GM23338 (cell line): Measurements from ENCODE around the gene ZNF580. TPM values are rescaled to one million over a fixed set of nuclear protein-coding genes. Genes with fewer than 3 reads are reported as not detected.

Source experiments
- ATAC-seq: fragments of 200-7000 bp; cut with Tn5 transposase; 3 replicates; pipeline ENCODE4 v1.9.1; 2020
- DNase-seq: peaks from one replicate; pipeline ENCODE4 v3.0.0-alpha.2; 2015; ENCODE audit warnings: low spot score
- H2AFZ ChIP-seq: fragments of 200-600 bp; sonication (generic); 2 replicates; pipeline ENCODE4 v1.8.0; 2016; ENCODE audit warnings: antibody characterized with exemption, mild to moderate bottlenecking, moderate library complexity
- H3F3A ChIP-seq: fragments of 200-600 bp; sonication (generic); replicated peaks from 2 replicates; pipeline ENCODE4 v1.8.0; 2017; ENCODE audit warnings: antibody characterized with exemption, mixed run types, low read depth
- H3K27ac ChIP-seq: fragments of 200-600 bp; sonication (generic); 2 replicates; pipeline ENCODE4 v1.6.1; 2016; ENCODE audit warnings: low read depth
- H3K27me3 ChIP-seq: fragments of 200-600 bp; sonication (generic); 2 replicates; pipeline ENCODE4 v1.8.0; 2016; ENCODE audit warnings: mild to moderate bottlenecking, mixed run types, moderate library complexity; ENCODE audit not compliant: insufficient read depth
- H3K36me3 ChIP-seq: fragments of 200-600 bp; sonication (generic); 2 replicates; pipeline ENCODE4 v1.8.0; 2016; ENCODE audit warnings: mild to moderate bottlenecking; ENCODE audit not compliant: insufficient read depth
- H3K4me1 ChIP-seq: fragments of 200-600 bp; sonication (generic); 2 replicates; pipeline ENCODE4 v1.8.0; 2016; ENCODE audit warnings: mild to moderate bottlenecking, moderate library complexity; ENCODE audit not compliant: insufficient read depth
- H3K4me2 ChIP-seq: fragments of 200-600 bp; sonication (generic); 2 replicates; pipeline ENCODE4 v1.7.1; 2017; ENCODE audit warnings: mixed run types
- H3K4me3 ChIP-seq: fragments of 200-600 bp; sonication (generic); 2 replicates; pipeline ENCODE4 v1.6.1; 2016; ENCODE audit warnings: mixed run types
- H3K79me2 ChIP-seq: fragments of 200-600 bp; sonication (generic); replicated peaks from 2 replicates; pipeline ENCODE4 v1.8.0; 2017; ENCODE audit warnings: mild to moderate bottlenecking; ENCODE audit not compliant: insufficient read depth
- H3K9me2 ChIP-seq: fragments of 200-600 bp; sonication (generic); 2 replicates; pipeline ENCODE4 v1.8.0; 2017; ENCODE audit not compliant: insufficient read depth
- H4K20me1 ChIP-seq: fragments of 200-600 bp; sonication (generic); replicated peaks from 2 replicates; pipeline ENCODE4 v1.8.0; 2017; ENCODE audit warnings: mild to moderate bottlenecking; ENCODE audit not compliant: insufficient read depth
- H3K27ac Mint-ChIP-seq: 2 replicates; pipeline ENCODE4 v1.8.0; 2020; ENCODE audit warnings: inconsistent platforms, mild to moderate bottlenecking, moderate library complexity, mixed read lengths
- H3K27me3 Mint-ChIP-seq: 3 replicates; pipeline ENCODE4 v1.8.0; 2022; ENCODE audit warnings: low read depth, mild to moderate bottlenecking, moderate library complexity, mixed read lengths, inconsistent platforms; ENCODE audit not compliant: insufficient read depth, poor library complexity
- H3K36me3 Mint-ChIP-seq: 3 replicates; pipeline ENCODE4 v1.8.0; 2021; ENCODE audit warnings: low read depth, mild to moderate bottlenecking, inconsistent platforms, moderate library complexity, mixed read lengths
- H3K4me1 Mint-ChIP-seq: 3 replicates; pipeline ENCODE4 v1.8.0; 2020; ENCODE audit warnings: mild to moderate bottlenecking, inconsistent platforms, mixed read lengths
- H3K4me3 Mint-ChIP-seq: 3 replicates; pipeline ENCODE4 v1.8.0; 2021; ENCODE audit warnings: moderate library complexity, mild to moderate bottlenecking, inconsistent platforms, mixed read lengths
- H3K9me3 Mint-ChIP-seq: 3 replicates; pipeline ENCODE4 v1.8.0; 2020; ENCODE audit warnings: moderate library complexity, mild to moderate bottlenecking, inconsistent platforms, mixed read lengths
- CREB1 ChIP-seq: fragments of 250-450 bp; sonication (Bioruptor Pico); IDR thresholded peaks from 2 replicates; pipeline ENCODE4 v1.5.0; 2020; ENCODE audit warnings: low read depth, mild to moderate bottlenecking, moderate library complexity
- CTCF ChIP-seq, 2 experiments: fragments of 200-600 bp in 1 of 2; sonication (generic) in 1 of 2; conservative IDR thresholded peaks; 2 replicates each; pipeline versions ENCODE4 v1.5.1 to v1.6.1; 2016 to 2017; ENCODE audit warnings: antibody characterized with exemption in 2 of 2, low read depth in 2 of 2, mild to moderate bottlenecking in 2 of 2, moderate library complexity in 1 of 2
- EZH2 ChIP-seq: fragments of 200-600 bp; sonication (generic); IDR thresholded peaks from one replicate; pipeline ENCODE4 v1.8.0; 2017; ENCODE audit warnings: antibody characterized with exemption, mild to moderate bottlenecking, low read depth; ENCODE audit not compliant: unreplicated experiment
- EZH2phosphoT487 ChIP-seq: fragments of 200-600 bp; sonication (generic); IDR thresholded peaks from one replicate; pipeline ENCODE4 v1.8.1; 2018; ENCODE audit warnings: antibody characterized with exemption; ENCODE audit not compliant: unreplicated experiment
- JUNB ChIP-seq: IDR thresholded peaks from one replicate; pipeline ENCODE4 v1.6.1; 2016; ENCODE audit warnings: antibody characterized with exemption; ENCODE audit not compliant: unreplicated experiment
- NANOG ChIP-seq: IDR thresholded peaks from 2 replicates; pipeline ENCODE4 v1.6.1; 2016; ENCODE audit warnings: antibody characterized with exemption, borderline replicate concordance
- POLR2AphosphoS5 ChIP-seq: IDR thresholded peaks from 2 replicates; pipeline ENCODE4 v1.6.1; 2016; ENCODE audit warnings: antibody characterized with exemption, low read depth
- REST ChIP-seq: IDR thresholded peaks from one replicate; pipeline ENCODE4 v1.6.1; 2018; ENCODE audit warnings: antibody characterized with exemption; ENCODE audit not compliant: unreplicated experiment
- STAT1 ChIP-seq: IDR thresholded peaks from one replicate; pipeline ENCODE4 v1.6.1; 2016; ENCODE audit warnings: antibody characterized with exemption; ENCODE audit not compliant: unreplicated experiment
- ZNF114 ChIP-seq: fragments of 250-450 bp; sonication (Bioruptor Pico); IDR thresholded peaks from 2 replicates; pipeline ENCODE4 v1.5.0; 2020; ENCODE audit warnings: mild to moderate bottlenecking, moderate library complexity
- ZNF331 ChIP-seq: fragments of 250-450 bp; sonication (Bioruptor Pico); IDR thresholded peaks from 2 replicates; pipeline ENCODE4 v1.5.0; 2020; ENCODE audit warnings: low read depth, mild to moderate bottlenecking, moderate library complexity
- ZNF462 ChIP-seq: fragments of 250-450 bp; sonication (Bioruptor Pico); IDR thresholded peaks from 2 replicates; pipeline ENCODE4 v1.5.0; 2020; ENCODE audit warnings: mild to moderate bottlenecking, moderate library complexity
- polyA plus RNA-seq: library from polyadenylated mRNA; unstranded; fragments of >200 nt; fragmentation: Nextera tagmentation; extraction: Ambion mirVana; gene quantifications from 2 replicates; pipeline ENCODE4 v1.2.1, GENCODE V29; 2016
- total RNA-seq: library from RNA; depleted of rRNA; stranded (reverse); fragments of >200 nt; shearing (Covaris generic); gene quantifications from 2 replicates; pipeline ENCODE4 v1.2.3, GENCODE V29; 2014
- TF ChIP-seq, protein P1 (sequence below): IDR thresholded peaks from 2 replicates; pipeline ENCODE4 v1.6.1; 2016; ENCODE audit warnings: antibody characterized with exemption

ZNF580 gene
- total and polyA plus RNA-seq, 2 experiments from 2014 or later: 18.7 to 23.6 TPM

GRCh38 chr19:55660991-55661390 is 20.2 kb downstream of the ZNF580 start:
- Histone ChIP-seq H4K20me1 (peaks cover 60% of the 10 kb centered on the region), H3K36me3 (peaks cover 29% of the 10 kb centered on the region), H3K79me2 (peaks cover 94% of the 10 kb centered on the region), H2AFZ (no peak overlapping the region), H3K4me2 (no peak overlapping the region), H3K27ac (no peak overlapping the region), H3K4me1 (peaks cover 26% of the 10 kb centered on the region), H3K27me3 (no peaks in the 10 kb centered on the region), H3K4me3 (no peak overlapping the region), H3F3A (peaks cover 14% of the 10 kb centered on the region), H3K9me2 (no peaks in the 10 kb centered on the region)
- Mint-ChIP-seq H3K36me3 (peaks cover 81% of the 10 kb centered on the region), H3K9me3 (no peaks in the 10 kb centered on the region; the same call in 1 of the 3 replicates), H3K4me3 (no peak overlapping the region), H3K4me1 (peaks cover 33% of the 10 kb centered on the region), H3K27me3 (peaks cover 17% of the 10 kb centered on the region), H3K27ac (no peak overlapping the region)
- TF ChIP-seq EZH2 (no peak), POLR2AphosphoS5 (no peak), EZH2phosphoT487 (no peak), ZNF462 (CRISPR knock-in tag) (no peak), JUNB (no peak), CTCF (conservative IDR thresholded peaks at IDR 0.05; ENCODE audit: low read depth in 2 of 2) (no peak), STAT1 (no peak), NANOG (no peak), ZNF114 (CRISPR knock-in tag) (no peak), REST (no peak), ZNF331 (CRISPR knock-in tag) (no peak), CREB1 (CRISPR knock-in tag) (no peak)
- TF ChIP-seq, protein P1, sequence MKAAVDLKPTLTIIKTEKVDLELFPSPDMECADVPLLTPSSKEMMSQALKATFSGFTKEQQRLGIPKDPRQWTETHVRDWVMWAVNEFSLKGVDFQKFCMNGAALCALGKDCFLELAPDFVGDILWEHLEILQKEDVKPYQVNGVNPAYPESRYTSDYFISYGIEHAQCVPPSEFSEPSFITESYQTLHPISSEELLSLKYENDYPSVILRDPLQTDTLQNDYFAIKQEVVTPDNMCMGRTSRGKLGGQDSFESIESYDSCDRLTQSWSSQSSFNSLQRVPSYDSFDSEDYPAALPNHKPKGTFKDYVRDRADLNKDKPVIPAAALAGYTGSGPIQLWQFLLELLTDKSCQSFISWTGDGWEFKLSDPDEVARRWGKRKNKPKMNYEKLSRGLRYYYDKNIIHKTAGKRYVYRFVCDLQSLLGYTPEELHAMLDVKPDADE: no peak
- DNase-seq (no peak), ATAC-seq (no peak)
